K562 (cell line): Measurements from ENCODE around the gene C6orf47. TPM values are rescaled to one million over a fixed set of nuclear protein-coding genes. Genes with fewer than 3 reads are reported as not detected.

ENCODE experiments used
- BRD9 ChIP-seq: fragments of 450-650 bp; IDR thresholded peaks from 2 replicates; pipeline ENCODE4 v1.6.1; 2018; ENCODE audit warnings: low read depth; ENCODE audit not compliant: partially characterized antibody
- BRF2 ChIP-seq: IDR thresholded peaks from 3 replicates; pipeline ENCODE4 v1.6.1; 2011; ENCODE audit warnings: borderline replicate concordance, mild to moderate bottlenecking; ENCODE audit not compliant: insufficient read length, insufficient read depth
- HDAC1 ChIP-seq, 2 experiments: fragments of 450-650 bp; IDR thresholded peaks; 2 replicates each; pipeline ENCODE4 v1.6.1; 2016 to 2017; ENCODE audit warnings: inconsistent platforms in 1 of 2, mild to moderate bottlenecking in 1 of 2, moderate library complexity in 1 of 2
- HDGF ChIP-seq: fragments of 450-650 bp; IDR thresholded peaks from 2 replicates; pipeline ENCODE4 v1.6.1; 2016
- HMG20A ChIP-seq: fragments of 450-650 bp; formaldehyde crosslinking; conservative IDR thresholded peaks from 2 replicates; pipeline ENCODE4 v1.4.0; 2020; ENCODE audit warnings: mild to moderate bottlenecking, mixed read lengths
- JUNB ChIP-seq: fragments of 450-650 bp; formaldehyde crosslinking; conservative IDR thresholded peaks from 2 replicates; pipeline ENCODE4 v1.4.0; 2020; ENCODE audit warnings: mild to moderate bottlenecking
- MBD1 ChIP-seq: fragments of 250-450 bp; sonication (Bioruptor Pico); IDR thresholded peaks from 2 replicates; pipeline ENCODE4 v1.8.0; 2022; ENCODE audit warnings: inconsistent platforms
- MLX ChIP-seq, 2 experiments: fragments of 450-650 bp in 1 of 2; sonication (generic) in 1 of 2; formaldehyde crosslinking; conservative IDR thresholded peaks; 2 replicates each; pipeline versions ENCODE4 v1.4.0 to v1.8.1; 2020 to 2022; ENCODE audit warnings: mild to moderate bottlenecking in 1 of 2, missing genetic modification reagents in 1 of 2
- MTA3 ChIP-seq: fragments of 450-650 bp; formaldehyde crosslinking; IDR thresholded peaks from 2 replicates; pipeline ENCODE4 v1.6.1; 2017; ENCODE audit warnings: mild to moderate bottlenecking, borderline replicate concordance
- NCOA1 ChIP-seq: fragments of 450-650 bp; IDR thresholded peaks from 2 replicates; pipeline ENCODE4 v1.6.1; 2016; ENCODE audit warnings: low read depth
- NEUROD1 ChIP-seq: fragments of 150-350 bp; IDR thresholded peaks from 2 replicates; pipeline ENCODE4 v1.6.1; 2014; ENCODE audit warnings: borderline replicate concordance, low read length, low read depth; ENCODE audit not compliant: partially characterized antibody
- PTRF ChIP-seq: fragments of 450-650 bp; IDR thresholded peaks from 2 replicates; pipeline ENCODE4 v1.6.1; 2016; ENCODE audit warnings: mild to moderate bottlenecking, missing genetic modification characterization, missing compliant biosample characterization
- RCOR1 ChIP-seq, 2 experiments: IDR thresholded peaks; 2 replicates each; pipeline ENCODE4 v1.6.1; 2012; ENCODE audit warnings: low read depth in 2 of 2, low read length in 2 of 2, borderline replicate concordance in 1 of 2, improper control_type of control experiment in 1 of 2
- SREBF2 ChIP-seq: sonication (generic); formaldehyde crosslinking; IDR thresholded peaks from 2 replicates; pipeline ENCODE4 v1.4.0; 2020; ENCODE audit warnings: mild to moderate bottlenecking, missing genetic modification reagents
- TBL1XR1 ChIP-seq, 2 experiments: IDR thresholded peaks; 2 replicates each; pipeline ENCODE4 v1.6.1; 2012; ENCODE audit warnings: improper control_type of control experiment in 2 of 2, low read length in 2 of 2, mild to moderate bottlenecking in 1 of 2
- ZBTB11 ChIP-seq, 3 experiments: fragments of 200-800 bp in 1 of 3; fragments of 250-450 bp in 1 of 3; fragments of 450-650 bp in 1 of 3; sonication (Bioruptor Pico) in 1 of 3; sonication (Bioruptor generic) in 1 of 3; formaldehyde crosslinking in 1 of 3; IDR thresholded peaks; 2 replicates each; pipeline versions ENCODE4 v1.6.1 to v1.8.0; 2016 to 2022; ENCODE audit warnings: mild to moderate bottlenecking in 2 of 3, missing genetic modification characterization in 2 of 3, missing compliant biosample characterization in 1 of 3, moderate library complexity in 1 of 3
- ZNF3 ChIP-seq: fragments of 250-450 bp; sonication (Bioruptor Pico); IDR thresholded peaks from 2 replicates; pipeline ENCODE4 v1.5.0; 2021; ENCODE audit warnings: mild to moderate bottlenecking, moderate library complexity
- polyA plus RNA-seq, 8 experiments: library from polyadenylated mRNA; depleted of rRNA in 4 of 8; stranded (reverse) in 5 of 8; unstranded in 3 of 8; fragments of >200 nt; fragmentation: Nextera tagmentation in 2 of 8; fragmentation: Illumina TruSeq in 1 of 8; extraction: Ambion mirVana in 2 of 8; extraction: Trizol in 1 of 8; gene quantifications; 2 replicates each; pipeline versions ENCODE4 v1.2.1 to v1.2.3, GENCODE V29; 2011 to 2014; ENCODE audit warnings: inconsistent platforms in 1 of 8, missing spikeins in 1 of 8
- total RNA-seq, 7 experiments: library from RNA; depleted of rRNA in 6 of 7; stranded (reverse); fragments of >200 nt in 6 of 7; fragmentation: Illumina TruSeq in 2 of 7; extraction: Trizol in 2 of 7; gene quantifications; 2 replicates each; pipeline versions ENCODE4 v1.2.1 to v1.2.3, GENCODE V29; 2011 to 2021; ENCODE audit warnings: low replicate concordance in 1 of 7

The C6orf47 gene
- total and polyA plus RNA-seq, 9 of the 15 experiments (the other 6 are each of a cell fraction or from before 2014, with no cell fraction given): 0.14 to 43.8 (median 27.0) TPM

GRCh38 chr6:31663961-31664789 is 3.6 kb upstream of the C6orf47 start (continued):
- TF ChIP-seq MBD1 (CRISPR knock-in tag): no peak
- no peak for TF ChIP-seq PTRF (tag)
- TF ChIP-seq BRF2: no peak
- 0 out of 2 replicates have a peak, but pooled peaks have one; percentile 2 for TF ChIP-seq SREBF2
- TF ChIP-seq NCOA1: peak; percentile 38; the same call in 1 of the 2 replicates
- peak in 1 of 2 experiments; percentile 23; a peak in 1 of 4 replicates for TF ChIP-seq TBL1XR1 (IDR thresholded peaks at IDR 0.05; ENCODE audit: low read length in 2 of 2)
- TF ChIP-seq RCOR1 (IDR thresholded peaks at IDR 0.05; ENCODE audit: borderline replicate concordance in 1 of 2, low read depth in 2 of 2, low read length in 2 of 2): peak in 1 of 2 experiments; percentile 91; a peak in 1 of 4 replicates
- TF ChIP-seq MTA3: no peak
- peak; percentile 90 for TF ChIP-seq NEUROD1
- TF ChIP-seq HDAC1 (IDR thresholded peaks at IDR 0.05): peak in 1 of 2 experiments; percentile 85; a peak in 2 of 4 replicates
- no peak for TF ChIP-seq ZNF3
- peak; percentile 98 for TF ChIP-seq HDGF
- TF ChIP-seq HMG20A (CRISPR knock-in tag): no peak
- TF ChIP-seq JUNB (CRISPR knock-in tag): peak; percentile 71
- 0 out of 6 replicates have a peak, but pooled peaks of 1 of the 3 experiments have one; percentile 10 for TF ChIP-seq ZBTB11 (CRISPR knock-in tag; IDR thresholded peaks at IDR 0.05)
- TF ChIP-seq BRD9: peak; percentile 92
- no peak for TF ChIP-seq MLX (CRISPR knock-in tag; conservative IDR thresholded peaks at IDR 0.05)
